Astrocyte of the hippocampus (primary cell): ENCODE data around the gene AP1B1.

Experiments used
- DNase-seq: peaks from one replicate; pipeline ENCODE4 v3.0.0; 2011; ENCODE audit warnings: low read depth, low spot score

AP1B1 gene

DNA sequence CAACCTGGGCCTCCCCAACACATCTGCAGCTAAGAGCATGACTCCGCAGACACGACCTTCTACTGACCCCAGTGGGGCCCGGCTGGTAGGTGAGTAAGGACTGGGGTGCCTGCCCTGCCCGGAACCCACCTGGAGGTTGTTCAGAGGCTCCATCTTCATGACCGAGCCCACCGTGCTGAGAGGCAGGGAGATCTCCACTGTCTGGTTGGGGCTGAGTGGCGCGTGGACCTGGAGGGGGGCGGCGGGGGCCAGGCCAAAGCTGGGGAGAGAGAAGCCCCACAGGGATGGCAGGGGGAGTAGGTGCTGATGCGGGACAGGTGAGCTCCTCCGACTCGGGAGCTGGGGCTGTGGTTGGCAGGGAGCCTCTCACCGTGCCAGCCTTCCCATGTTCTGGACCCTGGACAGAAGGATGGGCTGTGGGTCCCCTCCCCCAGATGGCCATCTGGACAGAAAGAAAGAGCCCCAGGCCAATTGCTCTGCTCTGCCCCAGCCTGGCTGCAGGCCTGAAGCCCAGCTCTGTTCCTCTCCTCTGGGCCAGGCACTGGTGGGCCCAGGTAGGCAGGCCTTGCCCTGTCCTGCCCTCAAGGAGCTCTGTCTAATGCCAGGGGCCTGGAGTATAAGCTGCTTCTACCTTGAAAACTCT lies 56.6 kb downstream of the AP1B1 start:
- no peak for DNase-seq

DNA sequence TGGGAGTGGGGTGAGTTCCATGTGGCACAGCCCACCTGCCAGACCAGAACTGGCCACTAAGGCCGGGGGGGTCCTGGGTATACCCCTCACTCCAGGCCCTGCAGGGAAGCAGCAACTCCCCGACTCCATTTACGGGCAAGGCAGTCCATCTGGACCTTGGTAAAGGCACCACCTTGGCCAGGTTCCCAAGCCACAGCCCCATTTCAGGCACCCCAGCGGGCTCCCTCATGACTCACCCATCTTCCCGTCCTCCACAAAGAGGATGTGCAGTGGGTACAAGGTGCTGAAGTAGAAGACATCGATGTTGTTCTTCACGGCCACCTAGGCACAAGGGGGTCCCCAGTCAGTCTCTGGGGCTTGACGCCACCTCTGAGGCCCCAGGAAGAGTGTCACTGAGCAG lies 57.2 kb downstream of the AP1B1 start:
- DNase-seq = no peak

DNA sequence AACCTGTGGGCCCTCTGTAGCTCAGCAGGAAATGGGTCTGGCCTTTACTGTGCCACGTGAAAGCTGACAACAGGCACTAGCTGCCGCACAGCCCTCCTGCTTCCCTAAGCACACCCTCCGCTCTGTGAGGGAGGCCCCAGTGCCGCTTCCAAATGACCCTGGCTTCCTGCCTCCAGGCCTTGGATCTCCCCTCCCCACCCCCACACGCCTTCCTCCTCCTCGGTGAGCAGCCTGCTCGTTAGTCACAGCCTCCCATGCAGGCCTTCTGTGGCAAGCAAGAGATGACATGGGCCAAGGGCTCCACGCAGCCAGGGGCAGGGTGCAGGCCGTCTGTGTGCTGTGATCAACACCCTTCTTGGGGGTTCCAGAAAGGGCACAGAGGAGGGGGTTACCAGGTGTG lies 57.6 kb downstream of the AP1B1 start:
- no peak for DNase-seq

DNA sequence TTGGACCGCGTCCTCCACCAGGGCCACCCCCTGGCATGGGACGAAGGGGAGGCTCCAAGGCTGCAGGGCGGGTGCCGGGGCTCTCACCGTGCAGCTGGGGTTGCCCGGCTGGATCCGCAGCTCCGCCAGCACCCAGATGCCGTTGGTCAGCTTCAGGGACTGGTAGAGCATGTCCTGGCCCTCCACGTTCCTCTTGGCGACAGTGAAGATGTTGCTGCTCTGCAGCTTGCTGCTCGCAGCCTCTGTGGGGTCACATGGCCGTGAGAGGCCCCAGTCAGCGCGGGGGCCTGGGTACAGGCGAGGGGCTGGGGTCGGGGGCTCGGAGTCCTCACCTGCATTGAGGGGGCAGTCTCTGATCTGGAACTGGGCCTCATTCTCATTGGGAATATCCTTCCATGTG lies 58.1 kb downstream of the AP1B1 start:
- DNase-seq = no peak

DNA sequence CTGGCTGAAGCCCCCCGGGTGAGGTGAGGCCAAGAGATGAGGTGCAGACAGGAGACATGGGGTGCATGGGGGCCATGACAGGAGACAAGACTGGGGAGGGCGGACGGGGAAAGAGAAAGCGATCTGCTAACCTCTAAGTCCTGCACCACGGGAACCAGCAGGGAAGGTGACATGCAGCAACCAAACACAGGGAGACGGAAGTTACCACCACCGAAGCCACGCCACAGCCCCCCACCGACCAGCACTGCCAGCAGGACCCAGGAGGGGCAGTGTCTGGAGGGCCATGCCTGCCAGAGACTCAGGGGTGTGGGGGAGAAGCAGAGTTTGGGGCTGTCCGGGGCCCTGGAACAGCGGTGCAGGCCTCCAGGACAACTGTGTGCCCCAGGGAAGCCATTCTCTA lies 58.8 kb downstream of the AP1B1 start:
- no peak for DNase-seq

DNA sequence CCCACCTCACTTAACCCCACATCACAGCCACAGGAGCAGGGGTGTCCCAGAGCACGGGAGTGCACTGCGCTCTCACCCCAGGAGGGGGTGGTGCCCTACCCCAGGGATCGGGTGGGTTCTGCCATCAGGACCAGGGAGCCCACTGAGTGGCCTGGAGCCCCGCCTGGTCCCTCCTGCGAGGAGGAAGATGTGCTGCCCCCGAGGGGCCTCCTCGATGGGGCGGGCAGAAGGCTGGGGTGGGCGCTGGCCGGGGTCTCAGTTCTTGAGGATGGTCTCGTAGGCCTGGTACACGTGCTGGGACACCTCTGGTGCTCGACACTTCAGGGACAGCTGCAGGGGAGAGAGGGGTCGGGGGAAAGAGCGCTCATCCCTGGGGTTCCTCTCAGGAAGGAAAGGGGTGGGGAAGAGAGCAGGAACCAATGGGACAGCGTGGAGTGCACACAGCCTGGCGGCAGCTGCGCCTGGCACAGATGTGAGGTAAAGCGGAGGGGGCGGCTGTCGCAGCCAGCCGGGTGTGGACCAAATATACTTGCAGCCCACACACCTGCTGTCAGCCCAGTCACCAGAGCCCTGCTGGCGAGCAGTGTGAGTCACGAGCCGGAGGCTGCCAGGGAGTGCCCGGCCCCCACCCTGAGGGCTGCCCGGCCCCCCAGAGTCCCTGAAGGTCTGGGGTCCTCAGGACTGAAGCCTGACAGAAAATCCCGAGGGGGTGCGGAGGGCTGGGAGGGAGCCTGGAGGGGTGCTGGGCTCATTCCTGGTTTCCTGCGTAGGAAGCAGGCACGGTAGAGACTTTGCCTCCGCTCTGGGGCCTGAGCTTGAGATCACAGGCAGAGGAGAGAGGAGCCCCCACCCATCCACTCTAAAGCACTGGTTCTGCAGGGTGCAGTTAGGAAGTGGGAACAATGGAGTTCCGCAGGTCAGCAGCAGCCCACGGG lies 59.5 kb downstream of the AP1B1 start:
- no peak for DNase-seq

DNA sequence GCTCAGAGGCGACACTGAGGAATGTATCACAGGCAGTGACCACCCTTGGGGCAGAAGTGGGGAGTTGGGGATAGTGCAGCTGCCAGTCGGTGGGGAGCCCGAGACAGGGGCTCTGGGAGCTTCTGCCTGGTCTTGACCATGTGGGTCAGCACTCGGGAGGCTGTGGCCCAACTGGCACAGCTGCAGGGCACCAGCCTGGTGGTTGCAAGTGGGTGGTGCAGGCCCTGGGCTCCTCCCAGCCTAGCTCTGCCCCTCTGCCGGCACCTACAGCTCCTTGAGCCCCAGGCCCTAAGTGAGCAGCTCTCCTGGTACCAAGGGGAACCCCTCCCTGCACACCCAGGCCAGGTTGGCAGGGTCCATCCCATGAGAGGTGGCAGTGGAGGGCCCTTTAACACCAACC lies 60.3 kb downstream of the AP1B1 start:
- no peak for DNase-seq

DNA sequence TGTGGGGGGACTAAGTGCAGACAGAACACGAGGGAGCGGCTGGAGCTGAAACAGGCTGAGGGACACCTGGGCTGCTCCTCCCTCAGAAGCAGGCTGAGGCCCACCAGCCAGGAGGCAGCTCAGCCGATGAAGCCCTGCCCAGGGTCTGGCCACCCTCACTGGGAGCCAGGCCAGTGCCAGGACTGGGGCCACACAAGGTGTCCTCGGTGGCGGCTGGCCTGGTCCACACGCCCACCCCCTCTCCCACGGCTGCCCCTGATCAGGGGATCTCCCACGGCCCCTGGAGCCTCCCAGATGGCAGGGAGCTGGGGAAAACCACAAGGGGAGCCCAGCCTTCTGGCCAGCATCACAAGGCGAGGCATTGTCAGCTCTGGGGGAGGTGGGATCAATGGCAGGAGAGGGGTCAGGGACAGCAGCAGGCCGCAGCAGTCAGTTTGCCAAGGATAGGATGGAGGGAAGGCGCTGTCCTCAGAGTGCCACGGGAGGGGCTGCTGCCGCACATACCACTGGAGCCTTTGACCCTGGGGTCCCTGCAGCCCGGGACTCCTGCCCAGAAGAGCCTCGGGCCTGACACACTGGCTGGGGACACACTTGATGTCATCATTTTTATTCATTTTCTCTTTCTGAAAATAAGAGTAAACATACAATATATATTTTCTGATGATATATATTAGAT lies 61.1 kb downstream of the AP1B1 start:
- no peak for DNase-seq

DNA sequence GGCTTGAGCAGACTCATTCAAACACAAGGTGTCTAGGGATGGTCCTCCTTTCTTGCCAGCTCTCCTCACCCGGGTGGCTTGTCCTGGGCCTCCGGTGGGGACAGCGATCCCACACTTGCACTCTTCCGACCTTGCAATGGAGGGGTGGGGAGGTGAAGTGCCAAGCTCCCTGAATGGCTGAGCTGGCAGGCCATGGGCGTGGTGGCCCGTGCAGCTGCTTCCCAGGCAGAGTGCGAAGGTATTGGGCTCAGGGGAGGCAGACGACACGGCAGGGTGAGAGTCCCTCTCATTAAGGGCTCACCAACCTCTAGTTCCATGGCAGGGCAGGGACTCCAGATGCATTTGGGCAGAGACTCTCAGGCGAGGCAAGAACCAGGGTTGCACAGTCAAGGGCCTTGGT lies 61.9 kb downstream of the AP1B1 start:
- DNase-seq = no peak

DNA sequence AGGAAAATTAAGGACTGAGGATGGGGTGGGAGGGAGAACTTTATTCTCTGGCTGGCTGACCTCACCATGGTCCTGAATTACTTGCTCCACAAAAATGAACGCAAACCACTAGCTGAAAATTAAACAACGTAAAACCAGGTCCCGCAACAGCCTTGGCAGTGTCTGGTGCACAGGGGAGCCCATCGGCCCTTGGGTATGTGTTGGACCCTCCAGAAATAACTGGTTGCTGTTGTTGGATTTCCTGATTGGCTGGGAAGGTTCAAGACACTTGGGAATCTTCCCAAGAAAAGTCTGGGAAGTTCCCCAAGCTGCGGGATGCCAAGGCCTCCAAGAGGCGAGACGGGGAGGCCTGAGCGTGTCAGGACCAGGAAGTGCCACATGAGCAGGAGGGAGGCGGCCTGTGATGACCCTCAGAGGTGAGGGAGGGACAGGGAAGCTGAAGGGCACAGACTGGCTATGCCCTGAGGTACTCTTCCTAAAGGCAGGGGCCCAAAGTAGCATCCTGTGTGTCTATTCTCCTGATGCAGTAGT lies 62.5 kb downstream of the AP1B1 start:
- no peak for DNase-seq

DNA sequence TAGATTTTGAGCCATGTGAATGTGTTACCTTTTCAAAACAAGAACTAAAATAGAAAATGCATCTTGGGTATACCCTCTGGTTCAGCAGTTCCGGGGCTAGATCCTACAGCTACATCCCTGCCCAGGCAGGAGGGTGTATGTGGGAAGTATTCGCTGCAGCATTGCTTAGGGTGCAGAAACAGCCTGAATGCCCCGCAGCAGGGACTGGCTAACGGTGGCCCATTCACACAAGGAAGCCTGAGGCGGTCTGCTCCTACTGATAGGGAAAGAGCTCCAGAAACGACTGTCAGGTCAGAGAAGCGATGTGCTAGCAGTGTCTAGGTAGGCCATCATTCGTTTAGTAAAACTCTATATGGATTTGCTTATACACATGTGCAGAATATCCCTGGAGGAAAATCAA lies 63.0 kb downstream of the AP1B1 start:
- no peak for DNase-seq

DNA sequence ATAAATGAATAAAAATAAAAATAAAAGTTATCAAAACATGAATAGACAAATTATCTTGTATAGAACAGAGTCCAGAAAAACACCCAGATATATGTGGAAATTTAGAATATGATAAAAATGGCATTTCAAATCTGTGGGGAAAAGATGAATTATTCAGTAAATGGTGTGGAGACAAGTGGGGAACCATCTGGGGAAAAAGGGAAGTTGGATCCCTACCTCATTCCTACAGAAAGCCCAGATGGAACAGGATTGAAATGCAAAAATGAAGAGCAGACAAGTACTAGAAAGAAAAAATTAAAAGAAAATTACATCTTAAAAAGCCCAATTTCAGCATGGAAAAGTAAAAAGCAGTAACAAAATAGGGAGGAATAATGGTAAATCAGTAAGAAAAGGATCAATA lies 64.7 kb downstream of the AP1B1 start:
- DNase-seq = no peak

DNA sequence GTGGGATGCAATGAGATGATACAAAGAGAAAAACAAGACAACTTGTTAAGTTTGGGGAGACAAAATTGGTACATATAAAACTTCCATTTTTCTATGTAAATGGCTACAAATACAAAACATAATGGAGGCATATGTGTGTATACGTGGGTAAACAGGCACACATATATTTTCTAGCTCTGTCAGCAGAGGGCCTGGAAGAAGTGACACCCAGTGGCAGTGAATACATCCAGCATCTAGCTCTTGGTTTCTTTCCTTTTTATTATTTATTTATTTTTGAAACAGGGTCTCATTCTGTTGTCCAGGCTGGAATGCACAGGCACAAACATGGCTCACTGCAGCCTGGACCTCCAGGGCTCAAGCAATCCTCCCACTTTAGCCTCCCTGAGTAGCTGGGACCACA lies 67.8 kb downstream of the AP1B1 start:
- no peak for DNase-seq

DNA sequence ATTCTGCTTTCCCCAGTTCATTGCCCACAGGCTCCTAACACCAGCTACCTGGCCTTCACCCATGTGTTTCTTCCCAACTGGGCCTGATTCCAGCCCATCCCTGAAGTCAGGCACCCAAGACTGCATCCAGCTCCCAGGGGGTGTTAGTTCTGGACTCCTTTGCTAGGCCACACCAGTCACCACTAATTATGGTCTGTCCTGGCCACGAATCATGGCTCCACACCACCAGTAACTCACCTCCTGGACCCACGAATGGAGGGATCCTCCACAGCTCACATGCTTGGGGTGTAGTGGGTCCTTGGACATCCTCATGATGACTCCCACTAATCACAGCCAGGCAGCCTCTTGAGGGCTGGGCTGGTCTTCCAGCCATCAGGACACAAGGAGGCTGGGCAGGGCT lies 69.3 kb downstream of the AP1B1 start:
- DNase-seq = no peak

DNA sequence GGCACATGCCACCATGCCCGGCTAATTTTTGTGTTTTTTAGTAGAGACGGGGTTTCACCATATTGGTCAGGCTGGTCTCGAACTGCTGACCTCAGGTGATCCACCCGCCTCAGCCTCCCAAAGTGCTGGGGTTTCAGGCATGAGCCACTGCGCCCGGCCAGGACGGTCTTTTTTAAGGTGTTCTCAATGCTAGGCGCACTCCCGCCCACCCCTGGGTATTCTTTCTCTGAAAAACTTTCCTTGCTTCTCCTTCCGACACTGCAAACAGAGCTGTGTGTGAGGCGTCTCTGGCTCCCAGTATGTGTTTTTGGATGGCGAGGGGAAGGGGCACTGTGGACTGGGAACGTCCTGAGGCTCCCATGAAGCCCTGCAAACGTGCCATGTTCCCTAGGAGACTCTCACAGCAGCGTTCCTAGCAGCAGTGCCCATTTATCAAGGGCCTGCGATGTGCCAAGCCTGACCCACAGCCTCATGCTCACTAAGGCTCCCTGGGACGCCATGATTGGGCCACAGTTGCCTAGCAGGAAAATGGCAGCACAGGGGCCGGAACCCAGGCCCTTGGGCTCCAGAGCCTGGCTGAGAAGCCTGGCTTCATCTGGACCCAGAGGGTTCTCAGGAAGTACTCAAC lies 70.4 kb downstream of the AP1B1 start:
- no peak for DNase-seq

DNA sequence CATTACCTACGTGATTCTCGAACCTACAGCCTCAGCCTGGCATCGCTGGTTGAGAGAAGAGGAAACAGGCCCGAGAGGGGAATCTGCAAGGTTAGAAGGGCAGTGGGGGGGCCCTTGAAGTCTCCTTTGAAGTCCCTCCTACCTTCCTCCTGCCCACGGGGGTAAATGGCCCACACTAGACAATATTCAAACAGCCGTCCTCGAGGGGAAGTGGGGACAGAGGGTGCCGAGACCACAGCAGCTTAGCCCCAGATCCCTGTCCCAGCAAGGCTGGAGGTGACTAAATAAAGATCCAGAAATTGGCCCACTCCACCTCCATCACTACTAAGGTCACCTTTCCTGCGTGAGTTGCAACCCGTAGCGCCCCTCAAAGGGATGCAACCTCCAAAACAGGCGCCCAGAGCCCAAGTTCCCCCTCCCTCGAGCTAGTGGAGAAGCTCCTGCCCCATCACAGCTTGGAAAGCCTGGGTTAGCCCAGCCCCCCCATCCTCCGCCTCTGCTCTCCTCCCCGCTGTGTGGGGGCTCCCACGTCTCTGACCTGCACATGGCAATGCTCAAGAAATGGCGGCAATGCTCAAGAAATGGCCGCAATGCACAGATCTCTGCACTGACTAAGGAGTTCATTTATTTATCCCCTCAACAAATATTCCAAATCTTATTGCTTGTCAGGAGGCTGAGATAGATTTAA lies 72.1 kb downstream of the AP1B1 start:
- DNase-seq = no peak

DNA sequence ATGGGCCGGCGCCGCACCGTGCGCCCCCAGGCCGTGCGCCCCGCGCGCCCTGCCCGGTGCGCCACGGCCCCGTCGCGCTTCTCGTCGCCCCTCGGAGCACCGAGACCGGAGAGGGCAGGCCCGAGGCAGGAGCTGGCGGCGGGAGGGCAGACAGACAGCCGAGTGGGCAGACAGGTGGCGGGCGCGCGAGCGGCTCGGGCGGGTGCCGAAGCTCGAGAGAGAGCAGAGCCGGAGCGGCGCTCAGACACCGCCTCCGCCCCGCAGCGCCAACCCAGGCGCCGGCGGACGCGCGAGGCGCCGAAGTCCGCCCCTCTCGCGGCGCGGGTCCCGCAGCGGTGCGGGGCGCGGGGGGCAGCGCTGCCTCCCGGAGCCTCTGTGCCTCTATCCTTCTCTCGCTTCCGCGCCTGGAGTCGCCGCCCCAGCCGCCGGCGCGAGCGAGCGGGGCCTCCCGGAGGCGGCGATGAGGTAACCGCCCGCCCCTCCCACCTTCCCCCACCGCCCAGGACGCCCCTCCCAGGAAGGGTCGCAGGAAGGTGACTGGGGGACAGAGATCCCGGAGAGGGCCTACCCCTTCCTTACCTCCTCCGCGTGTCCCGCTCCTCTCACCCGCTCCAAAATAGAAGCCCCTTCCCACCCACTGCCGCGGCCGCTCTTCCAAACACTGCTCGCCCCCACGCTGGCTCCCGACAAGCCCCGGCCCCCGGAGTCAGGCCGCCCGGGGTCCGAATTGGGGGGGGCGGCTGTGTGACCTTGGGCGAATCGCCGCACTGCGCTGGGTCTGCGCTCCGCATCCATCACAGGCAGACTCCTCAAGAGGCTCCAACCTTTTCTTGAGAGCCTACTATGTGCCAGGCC lies 72.9 kb downstream of the AP1B1 start, which contains the start of gene RASL10A:
RASL10A (minus strand) TSS at position 412 of the 855 bp plus-strand sequence. CDS start 451 bp downstream, outside the sequence.
- DNase-seq = peak; percentile 56

DNA sequence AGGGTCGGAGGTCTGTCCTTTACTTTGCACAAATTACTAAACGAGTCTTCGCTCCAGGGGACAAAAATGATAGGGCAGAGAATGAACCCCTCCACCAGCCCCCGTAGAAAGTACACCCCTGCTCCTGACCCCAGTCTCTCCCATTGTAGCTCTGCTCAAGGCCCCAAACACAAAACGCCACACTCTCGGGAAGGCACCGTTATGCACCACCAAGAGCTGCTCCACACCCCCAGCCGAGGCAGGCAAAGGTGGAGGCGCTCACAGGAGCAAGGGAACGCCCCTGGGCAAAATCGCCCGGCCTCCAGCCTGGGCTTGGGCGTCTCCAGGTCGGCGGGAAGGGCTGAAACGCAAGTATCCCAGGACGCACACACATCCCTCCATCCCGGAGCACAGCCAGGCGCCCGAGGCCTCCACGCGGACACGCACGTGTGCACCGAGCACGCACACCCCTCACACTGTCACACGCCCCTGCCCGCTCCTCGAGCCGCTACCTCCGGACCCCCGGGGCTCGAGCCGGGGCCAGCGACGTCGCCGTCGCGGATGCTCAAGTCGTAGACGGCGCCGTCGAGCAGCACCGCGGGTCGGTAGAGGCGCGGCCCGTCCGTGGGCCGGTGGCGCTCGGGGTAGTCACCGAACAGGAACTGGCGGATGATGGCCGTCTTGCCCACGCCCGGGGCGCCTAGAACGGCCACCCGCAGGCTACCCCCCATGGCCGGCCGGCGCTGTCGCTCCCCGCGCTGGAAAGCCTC lies 73.7 kb downstream of the AP1B1 start:
- peak; percentile 40 for DNase-seq
